Measurements from ENCODE around the gene MTO1. TPM values are rescaled to one million over a fixed set of nuclear protein-coding genes. Genes with fewer than 3 reads are reported as not detected.

MTO1 gene
- total RNA-seq, 1 experiment from 2014 or later, result 31.6 TPM

DNA sequence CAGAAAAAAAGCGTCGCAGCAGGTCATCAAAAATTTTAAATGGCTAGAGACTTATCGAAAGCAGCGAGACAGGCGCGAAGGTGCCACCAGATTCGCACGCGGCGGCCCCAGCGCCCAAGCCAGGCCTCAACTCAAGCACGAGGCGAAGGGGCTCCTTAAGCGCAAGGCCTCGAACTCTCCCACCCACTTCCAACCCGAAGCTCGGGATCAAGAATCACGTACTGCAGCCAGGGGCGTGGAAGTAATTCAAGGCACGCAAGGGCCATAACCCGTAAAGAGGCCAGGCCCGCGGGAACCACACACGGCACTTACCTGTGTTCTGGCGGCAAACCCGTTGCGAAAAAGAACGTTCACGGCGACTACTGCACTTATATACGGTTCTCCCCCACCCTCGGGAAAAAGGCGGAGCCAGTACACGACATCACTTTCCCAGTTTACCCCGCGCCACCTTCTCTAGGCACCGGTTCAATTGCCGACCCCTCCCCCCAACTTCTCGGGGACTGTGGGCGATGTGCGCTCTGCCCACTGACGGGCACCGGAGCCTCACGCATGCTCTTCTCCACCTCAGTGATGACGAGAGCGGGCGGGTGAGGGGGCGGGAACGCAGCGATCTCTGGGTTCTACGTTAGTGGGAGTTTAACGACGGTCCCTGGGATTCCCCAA lies 59.3 kb downstream of the MTO1 start, which contains the start of gene EEF1A1:
Gene EEF1A1 (minus strand): TSS at position 345 of the 663 bp plus-strand sequence. CDS start 1,006 bp downstream, outside the sequence.
- Mint-ChIP-seq H3K27me3 (ENCODE audit: unreplicated experiment) (peaks cover 21% of the 10 kb centered on the region), H3K9me3 (ENCODE audit: low read depth, unreplicated experiment) (no peaks in the 10 kb centered on the region), H3K27ac (ENCODE audit: unreplicated experiment) (peak within 1 kb of the TSS; percentile 99), H3K4me3 (ENCODE audit: low read depth, unreplicated experiment) (peak within 1 kb of the TSS; percentile 92), H3K36me3 (ENCODE audit: insufficient read depth, unreplicated experiment) (peaks cover 82% of the 10 kb centered on the region), H3K4me1 (ENCODE audit: low read depth, unreplicated experiment) (peaks cover 13% of the 10 kb centered on the region)
- TF ChIP-seq, protein P1, sequence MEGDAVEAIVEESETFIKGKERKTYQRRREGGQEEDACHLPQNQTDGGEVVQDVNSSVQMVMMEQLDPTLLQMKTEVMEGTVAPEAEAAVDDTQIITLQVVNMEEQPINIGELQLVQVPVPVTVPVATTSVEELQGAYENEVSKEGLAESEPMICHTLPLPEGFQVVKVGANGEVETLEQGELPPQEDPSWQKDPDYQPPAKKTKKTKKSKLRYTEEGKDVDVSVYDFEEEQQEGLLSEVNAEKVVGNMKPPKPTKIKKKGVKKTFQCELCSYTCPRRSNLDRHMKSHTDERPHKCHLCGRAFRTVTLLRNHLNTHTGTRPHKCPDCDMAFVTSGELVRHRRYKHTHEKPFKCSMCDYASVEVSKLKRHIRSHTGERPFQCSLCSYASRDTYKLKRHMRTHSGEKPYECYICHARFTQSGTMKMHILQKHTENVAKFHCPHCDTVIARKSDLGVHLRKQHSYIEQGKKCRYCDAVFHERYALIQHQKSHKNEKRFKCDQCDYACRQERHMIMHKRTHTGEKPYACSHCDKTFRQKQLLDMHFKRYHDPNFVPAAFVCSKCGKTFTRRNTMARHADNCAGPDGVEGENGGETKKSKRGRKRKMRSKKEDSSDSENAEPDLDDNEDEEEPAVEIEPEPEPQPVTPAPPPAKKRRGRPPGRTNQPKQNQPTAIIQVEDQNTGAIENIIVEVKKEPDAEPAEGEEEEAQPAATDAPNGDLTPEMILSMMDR (IDR thresholded peaks at IDR 0.05; ENCODE audit: unreplicated experiment), result no peak
- BruUV-seq (replicated peaks), result no TSS peak
- intact Hi-C loops (cut with micrococcal nuclease; ENCODE audit: unreplicated experiment), result loop anchor here (1.0 to 5.0 kb wide), 2 partner anchors 46 to 59 kb away; no protein-coding TSS in a partner anchor
- peak; percentile 99 for DNase-seq
- CTCF ChIA-PET, result interaction anchor here (1.0 to 1.5 kb wide), 5 partner anchors 45 to 132 kb away, joined by 4 to 15 read pairs (median 5); partner anchors contain the start of genes CGAS and DDX43

DNA sequence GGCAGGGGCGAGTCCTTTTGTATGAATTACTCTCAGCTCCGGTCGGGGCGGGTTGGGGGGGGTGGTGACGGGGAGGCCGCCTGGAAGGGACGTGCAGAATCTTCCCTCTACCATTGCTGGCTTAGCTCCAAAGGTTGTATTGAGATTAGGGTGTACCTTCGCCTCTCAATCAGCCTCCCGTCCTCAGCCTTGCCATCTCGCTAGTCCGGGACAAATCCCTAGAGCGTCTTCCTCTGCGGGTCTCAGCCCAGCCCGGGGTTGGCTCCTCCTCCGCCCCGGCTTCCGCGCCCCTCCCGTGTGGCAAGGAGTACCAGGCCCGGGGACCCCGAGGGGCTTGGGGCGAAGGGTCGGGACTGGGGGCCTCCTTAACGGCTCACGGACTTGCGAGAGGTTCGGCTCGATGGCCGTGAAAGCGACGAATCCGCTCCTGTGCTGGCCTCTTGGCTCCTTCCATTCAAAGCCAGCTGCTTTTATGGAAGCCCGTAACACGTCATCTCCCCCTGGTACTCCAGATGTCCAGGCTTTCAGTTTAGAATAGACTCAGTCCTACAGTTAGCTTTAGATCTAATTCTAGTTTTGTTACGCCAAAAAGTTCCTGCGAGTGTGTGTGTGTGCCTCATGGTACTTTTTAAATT lies 59.9 kb downstream of the MTO1 start:
- intact Hi-C loops (cut with micrococcal nuclease; ENCODE audit: unreplicated experiment), result loop anchor here (1.0 to 5.0 kb wide), 2 partner anchors 46 to 59 kb away; no protein-coding TSS in a partner anchor
- Mint-ChIP-seq H3K36me3 (ENCODE audit: insufficient read depth, unreplicated experiment) (peaks cover 76% of the 10 kb centered on the region), H3K4me1 (ENCODE audit: low read depth, unreplicated experiment) (peaks cover 6% of the 10 kb centered on the region), H3K27me3 (ENCODE audit: unreplicated experiment) (peaks cover 21% of the 10 kb centered on the region), H3K9me3 (ENCODE audit: low read depth, unreplicated experiment) (no peaks in the 10 kb centered on the region), H3K27ac (ENCODE audit: unreplicated experiment) (peak overlapping the region; percentile 99), H3K4me3 (ENCODE audit: low read depth, unreplicated experiment) (peak overlapping the region; percentile 92)
- no peak for DNase-seq
- CTCF ChIA-PET, result interaction anchor here (1.0 to 1.5 kb wide), 5 partner anchors 45 to 132 kb away, joined by 4 to 15 read pairs (median 5); partner anchors contain the start of genes CGAS and DDX43
- TSS peak; percentile 80 for BruUV-seq (replicated peaks)
- TF ChIP-seq, protein P1 (IDR thresholded peaks at IDR 0.05; ENCODE audit: unreplicated experiment), result no peak

- CTCF ChIA-PET, result interaction anchor here (1.4 kb wide), 1 partner anchor 57 kb away, joined by 4 read pairs; no protein-coding TSS in a partner anchor
- Mint-ChIP-seq H3K27me3 (ENCODE audit: unreplicated experiment) (peaks cover 21% of the 10 kb centered on the region), H3K4me1 (ENCODE audit: low read depth, unreplicated experiment) (no peaks in the 10 kb centered on the region), H3K4me3 (ENCODE audit: low read depth, unreplicated experiment) (peak overlapping the region; percentile 92), H3K36me3 (ENCODE audit: insufficient read depth, unreplicated experiment) (peaks cover 55% of the 10 kb centered on the region), H3K9me3 (ENCODE audit: low read depth, unreplicated experiment) (no peaks in the 10 kb centered on the region), H3K27ac (ENCODE audit: unreplicated experiment) (peak overlapping the region; percentile 99)
- peak; percentile 82 for DNase-seq
- no TSS peak for BruUV-seq (replicated peaks)
- TF ChIP-seq, protein P1 (IDR thresholded peaks at IDR 0.05; ENCODE audit: unreplicated experiment), result no peak
- intact Hi-C loops (cut with micrococcal nuclease; ENCODE audit: unreplicated experiment), result loop anchor here (5.0 kb wide), 1 partner anchor 44 kb away; no protein-coding TSS in a partner anchor
These were observed 62.0 kb downstream of the MTO1 start for GRCh38 chr6:73523434-73524123.
